Activated CD4-positive, alpha-beta memory T cell treated with anti-CD3 and anti-CD28 coated beads for 36 hours (primary cell): ENCODE results near the gene PAK5. TPM values are rescaled to one million over a fixed set of nuclear protein-coding genes. Genes with fewer than 3 reads are reported as not detected.

ENCODE experiments used
- CTCF ChIA-PET: fragments of 350-600 bp; sonication (Branson Sonifier 250); formaldehyde crosslinking; loops from one replicate; lab custom pipeline; 2021; ENCODE audit warnings: antibody characterized with exemption, inconsistent platforms; lab: Charles Lee
- POLR2A ChIA-PET: fragments of 350-600 bp; sonication (Branson Sonifier 250); formaldehyde crosslinking; loops from one replicate; lab custom pipeline; 2021; ENCODE audit warnings: antibody characterized with exemption; lab: Charles Lee
- DNase-seq: peaks from one replicate; pipeline ENCODE4 v3.0.0-alpha.2; 2020
- H3K27ac Mint-ChIP-seq: one replicate; pipeline ENCODE4 v1.8.0; 2021; ENCODE audit warnings: mixed read lengths
- H3K27me3 Mint-ChIP-seq: one replicate; pipeline ENCODE4 v1.8.0; 2021; ENCODE audit warnings: mixed read lengths
- H3K36me3 Mint-ChIP-seq: one replicate; pipeline ENCODE4 v1.8.0; 2021; ENCODE audit warnings: mixed read lengths
- H3K4me1 Mint-ChIP-seq: one replicate; pipeline ENCODE4 v1.8.0; 2021; ENCODE audit warnings: low read depth, mixed read lengths
- H3K4me3 Mint-ChIP-seq: one replicate; pipeline ENCODE4 v1.8.0; 2021; ENCODE audit warnings: mild to moderate bottlenecking, mixed read lengths
- H3K9me3 Mint-ChIP-seq: one replicate; pipeline ENCODE4 v1.8.0; 2021; ENCODE audit warnings: mixed read lengths
- intact Hi-C: fragments of 100-400 bp; cut with micrococcal nuclease; formaldehyde crosslinking; loops from one replicate; pipeline ENCODE4 v1.15.1; 2023
- total RNA-seq, 2 experiments: library from RNA; stranded (reverse); gene quantifications; one replicate each; pipeline ENCODE4 v1.2.3, GENCODE V29; 2021

PAK5 gene
- total RNA-seq, 2 experiments from 2014 or later, result not detected

GRCh38 chr20:9628589-9628988, 210.3 kb downstream of the PAK5 start:
- ChIA-PET CTCF (no interaction called here), POLR2A (no interaction called here)
- no peak overlapping the region for H3K4me3 Mint-ChIP-seq
- no peaks in the 10 kb centered on the region for H3K36me3 Mint-ChIP-seq
- H3K4me1 Mint-ChIP-seq, result no peaks in the 10 kb centered on the region
- intact Hi-C loops, result no loop called here
- no peaks in the 10 kb centered on the region for H3K27me3 Mint-ChIP-seq
- no peak for DNase-seq
- H3K27ac Mint-ChIP-seq, result no peak overlapping the region
- no peaks in the 10 kb centered on the region for H3K9me3 Mint-ChIP-seq

- no peak for DNase-seq
- Mint-ChIP-seq H3K4me1 (no peaks in the 10 kb centered on the region), H3K9me3 (no peaks in the 10 kb centered on the region), H3K27ac (no peak overlapping the region), H3K27me3 (no peaks in the 10 kb centered on the region), H3K36me3 (no peaks in the 10 kb centered on the region), H3K4me3 (no peak overlapping the region)
- intact Hi-C loops, result no loop called here
- ChIA-PET POLR2A (no interaction called here), CTCF (no interaction called here)
Observed at GRCh38 chr20:9628141-9628540, 210.7 kb downstream of the PAK5 start.

GRCh38 chr20:9627219-9627618, 211.7 kb downstream of the PAK5 start:
- no peaks in the 10 kb centered on the region for H3K27me3 Mint-ChIP-seq
- no peak for DNase-seq
- intact Hi-C loops, result no loop called here
- H3K4me3 Mint-ChIP-seq, result no peak overlapping the region
- H3K9me3 Mint-ChIP-seq, result no peaks in the 10 kb centered on the region
- H3K4me1 Mint-ChIP-seq, result no peaks in the 10 kb centered on the region
- H3K36me3 Mint-ChIP-seq, result no peaks in the 10 kb centered on the region
- ChIA-PET POLR2A (no interaction called here), CTCF (interaction anchor here (0.6 kb wide), 1 partner anchor 12 kb away, joined by 3 read pairs; no protein-coding TSS in a partner anchor)
- no peak overlapping the region for H3K27ac Mint-ChIP-seq

- POLR2A ChIA-PET, result no interaction called here
- Mint-ChIP-seq H3K27me3 (no peaks in the 10 kb centered on the region), H3K27ac (no peak overlapping the region), H3K4me1 (no peaks in the 10 kb centered on the region), H3K9me3 (no peaks in the 10 kb centered on the region), H3K36me3 (no peaks in the 10 kb centered on the region), H3K4me3 (no peak overlapping the region)
- intact Hi-C loops, result no loop called here
- CTCF ChIA-PET, result interaction anchor here (1.7 kb wide), 1 partner anchor 9 kb away, joined by 9 read pairs; no protein-coding TSS in a partner anchor
- DNase-seq, result no peak
Observed at GRCh38 chr20:9626357-9626756, 212.5 kb downstream of the PAK5 start.

- Mint-ChIP-seq H3K9me3 (no peaks in the 10 kb centered on the region), H3K36me3 (no peaks in the 10 kb centered on the region), H3K4me3 (no peak overlapping the region), H3K27me3 (peaks cover 3% of the 10 kb centered on the region), H3K4me1 (no peaks in the 10 kb centered on the region), H3K27ac (no peak overlapping the region)
- DNase-seq, result no peak
- ChIA-PET CTCF (interaction anchor here (0.6 to 3.6 kb wide), 18 partner anchors 8 to 474 kb away, joined by 3 to 46 read pairs (median 5); no protein-coding TSS in a partner anchor), POLR2A (no interaction called here)
- intact Hi-C loops, result loop anchor here (2.0 to 5.0 kb wide), 3 partner anchors 359 to 809 kb away; no protein-coding TSS in a partner anchor
Observed at GRCh38 chr20:9617940-9618339, 220.9 kb downstream of the PAK5 start.

GRCh38 chr20:9616833-9617461, 221.9 kb downstream of the PAK5 start:
- no peak overlapping the region for H3K4me3 Mint-ChIP-seq

GRCh38 chr20:9616455-9616805, 222.4 kb downstream of the PAK5 start:
- intact Hi-C loops, result loop anchor here (2.0 to 5.0 kb wide), 3 partner anchors 361 to 810 kb away; no protein-coding TSS in a partner anchor
- ChIA-PET POLR2A (no interaction called here), CTCF (interaction anchor here (0.6 to 3.6 kb wide), 21 partner anchors 8 to 810 kb away, joined by 3 to 46 read pairs (median 4); no protein-coding TSS in a partner anchor)
- H3K4me3 Mint-ChIP-seq, result no peak overlapping the region
- DNase-seq, result no peak
- H3K36me3 Mint-ChIP-seq, result no peaks in the 10 kb centered on the region
- H3K27me3 Mint-ChIP-seq, result peaks cover 3% of the 10 kb centered on the region
- no peak overlapping the region for H3K27ac Mint-ChIP-seq
- H3K4me1 Mint-ChIP-seq, result no peaks in the 10 kb centered on the region
- H3K9me3 Mint-ChIP-seq, result no peaks in the 10 kb centered on the region

More at GRCh38 chr20:9616833-9617461, 221.9 kb downstream of the PAK5 start:
- no peaks in the 10 kb centered on the region for H3K4me1 Mint-ChIP-seq
- DNase-seq, result peak; percentile 60
- H3K27ac Mint-ChIP-seq, result no peak overlapping the region
- no peaks in the 10 kb centered on the region for H3K9me3 Mint-ChIP-seq
- intact Hi-C loops, result loop anchor here (2.0 to 5.0 kb wide), 3 partner anchors 360 to 810 kb away; no protein-coding TSS in a partner anchor
- POLR2A ChIA-PET, result no interaction called here
- no peaks in the 10 kb centered on the region for H3K36me3 Mint-ChIP-seq
- H3K27me3 Mint-ChIP-seq, result peaks cover 3% of the 10 kb centered on the region
- CTCF ChIA-PET, result interaction anchor here (0.6 to 3.6 kb wide), 26 partner anchors 8 to 809 kb away, joined by 3 to 46 read pairs (median 4); no protein-coding TSS in a partner anchor

GRCh38 chr20:9615766-9616454, 223.0 kb downstream of the PAK5 start:
- POLR2A ChIA-PET, result no interaction called here

GRCh38 chr20:9615118-9615517, 223.8 kb downstream of the PAK5 start:
- Mint-ChIP-seq H3K9me3 (no peaks in the 10 kb centered on the region), H3K4me1 (no peaks in the 10 kb centered on the region), H3K36me3 (no peaks in the 10 kb centered on the region), H3K27ac (no peak overlapping the region), H3K4me3 (no peak overlapping the region), H3K27me3 (peaks cover 3% of the 10 kb centered on the region)
- intact Hi-C loops, result loop anchor here (5.0 kb wide), 1 partner anchor 362 kb away; no protein-coding TSS in a partner anchor
- POLR2A ChIA-PET, result no interaction called here
- no peak for DNase-seq
- CTCF ChIA-PET, result interaction anchor here (1.5 to 3.6 kb wide), 3 partner anchors 207 to 476 kb away, joined by 4 to 46 read pairs (median 32); no protein-coding TSS in a partner anchor

More at GRCh38 chr20:9615766-9616454, 223.0 kb downstream of the PAK5 start:
- no peaks in the 10 kb centered on the region for H3K36me3 Mint-ChIP-seq
- H3K9me3 Mint-ChIP-seq, result no peaks in the 10 kb centered on the region
- H3K27ac Mint-ChIP-seq, result no peak overlapping the region
- intact Hi-C loops, result loop anchor here (2.0 to 5.0 kb wide), 3 partner anchors 361 to 811 kb away; no protein-coding TSS in a partner anchor
- H3K4me3 Mint-ChIP-seq, result no peak overlapping the region
- DNase-seq, result no peak
- H3K27me3 Mint-ChIP-seq, result peaks cover 3% of the 10 kb centered on the region
- CTCF ChIA-PET, result interaction anchor here (1.5 to 3.6 kb wide), 5 partner anchors 7 to 476 kb away, joined by 4 to 46 read pairs (median 26); no protein-coding TSS in a partner anchor
- no peaks in the 10 kb centered on the region for H3K4me1 Mint-ChIP-seq

GRCh38 chr20:9613871-9614270, 225.0 kb downstream of the PAK5 start:
- H3K4me1 Mint-ChIP-seq, result no peaks in the 10 kb centered on the region
- H3K27ac Mint-ChIP-seq, result no peak overlapping the region
- H3K27me3 Mint-ChIP-seq, result peaks cover 3% of the 10 kb centered on the region
- DNase-seq, result no peak
- ChIA-PET POLR2A (no interaction called here), CTCF (interaction anchor here (7.3 kb wide), 1 partner anchor 206 kb away, joined by 124 read pairs; no protein-coding TSS in a partner anchor)
- H3K36me3 Mint-ChIP-seq, result no peaks in the 10 kb centered on the region
- H3K4me3 Mint-ChIP-seq, result no peak overlapping the region
- intact Hi-C loops, result no loop called here
- H3K9me3 Mint-ChIP-seq, result no peaks in the 10 kb centered on the region

- Mint-ChIP-seq H3K9me3 (no peaks in the 10 kb centered on the region), H3K4me1 (no peaks in the 10 kb centered on the region)
- intact Hi-C loops, result no loop called here
Observed at GRCh38 chr20:9611921-9612320, 227.0 kb downstream of the PAK5 start.

GRCh38 chr20:9610665-9611064, 228.2 kb downstream of the PAK5 start:
- no peak overlapping the region for H3K27ac Mint-ChIP-seq
- H3K27me3 Mint-ChIP-seq, result peaks cover 3% of the 10 kb centered on the region
- intact Hi-C loops, result loop anchor here (1.0 kb wide), 1 partner anchor 202 kb away; no protein-coding TSS in a partner anchor
- no peak overlapping the region for H3K4me3 Mint-ChIP-seq
- ChIA-PET POLR2A (no interaction called here), CTCF (interaction anchor here (1.0 to 7.3 kb wide), 5 partner anchors 15 to 563 kb away, joined by 3 to 124 read pairs (median 3); no protein-coding TSS in a partner anchor)
- no peak for DNase-seq
- no peaks in the 10 kb centered on the region for H3K4me1 Mint-ChIP-seq
- H3K9me3 Mint-ChIP-seq, result no peaks in the 10 kb centered on the region
- H3K36me3 Mint-ChIP-seq, result no peaks in the 10 kb centered on the region

More at GRCh38 chr20:9611921-9612320, 227.0 kb downstream of the PAK5 start:
- Mint-ChIP-seq H3K27ac (no peak overlapping the region), H3K4me3 (no peak overlapping the region), H3K27me3 (peaks cover 3% of the 10 kb centered on the region), H3K36me3 (no peaks in the 10 kb centered on the region)
- ChIA-PET POLR2A (no interaction called here), CTCF (interaction anchor here (1.1 to 7.3 kb wide), 2 partner anchors 9 to 204 kb away, joined by 4 to 124 read pairs; no protein-coding TSS in a partner anchor)
- DNase-seq, result no peak
